Omental fat pad (tissue), 4 donors: Measurements from ENCODE around the gene SCFD2. TPM values are rescaled to one million over a fixed set of nuclear protein-coding genes. Genes with fewer than 3 reads are reported as not detected.

ENCODE experiments used
- ATAC-seq: fragments of 150-250 bp; one replicate; pipeline ENCODE4 v1.9.1; 2016; ENCODE audit warnings: mild to moderate bottlenecking, moderate library complexity; ENCODE audit not compliant: low FRiP score
- DNase-seq: peaks from one replicate; pipeline ENCODE4 v3.0.0-alpha.2; 2019; ENCODE audit warnings: low spot score
- total RNA-seq, 4 donors: library from RNA; depleted of rRNA; stranded (reverse); fragments of >200 nt; gene quantifications; one replicate each; pipeline ENCODE4 v1.1.0, GENCODE V29; 2016
- TF ChIP-seq, protein P1 (sequence below), 3 donors: fragments of 450-650 bp; IDR thresholded peaks; one replicate each; pipeline ENCODE4 v1.5.1; 2016 to 2017; ENCODE audit warnings: antibody characterized with exemption in 3 of 3, mild to moderate bottlenecking in 3 of 3, moderate library complexity in 2 of 3

Gene SCFD2
- total RNA-seq, 4 donors from 2014 or later, result 26.4 to 65.6 (median 28.4) TPM

DNA sequence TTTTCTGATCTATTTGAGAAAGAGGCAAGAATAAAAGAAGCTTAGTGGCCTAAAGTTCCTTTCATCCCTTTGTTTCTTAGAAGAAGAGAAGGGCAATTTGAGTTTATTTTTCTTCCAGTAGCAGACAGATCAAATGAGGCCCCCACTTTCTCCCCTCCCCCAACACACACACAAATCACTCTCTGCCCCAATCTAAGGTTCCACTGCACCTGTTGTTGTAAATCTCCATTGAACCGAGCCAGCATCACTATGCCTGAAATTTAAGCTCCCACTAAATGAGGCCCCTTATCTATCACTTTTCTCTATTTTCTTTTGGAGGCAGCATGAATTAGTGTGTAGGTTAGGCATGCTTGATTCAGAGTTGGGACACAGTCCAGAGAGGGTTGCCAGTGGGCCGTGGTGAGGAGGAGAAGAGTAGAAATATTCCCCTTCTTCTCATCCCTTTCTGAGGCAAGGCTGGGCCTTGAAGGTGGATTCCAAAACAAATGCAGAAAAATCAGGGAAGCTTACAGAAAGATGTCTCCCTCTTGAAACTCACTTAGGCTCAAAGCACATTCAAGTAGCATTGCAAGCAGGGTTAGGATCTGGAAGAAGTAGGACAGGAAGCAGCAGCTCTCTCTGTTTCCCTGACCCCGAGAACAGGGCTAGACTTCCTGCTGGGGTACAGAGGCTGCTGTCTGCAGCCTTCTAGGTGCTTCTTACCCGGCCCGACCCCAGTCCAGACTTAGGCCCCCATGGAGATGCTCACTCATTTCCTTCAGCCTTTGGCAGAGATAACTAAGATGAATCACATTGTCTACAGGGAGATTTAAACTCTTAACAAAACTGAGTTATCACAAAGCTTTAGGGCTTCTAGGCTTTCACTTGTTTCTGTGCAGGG lies 433.0 kb downstream of the SCFD2 start:
- DNase-seq (no peak), ATAC-seq (no peak)
- TF ChIP-seq, protein P1, sequence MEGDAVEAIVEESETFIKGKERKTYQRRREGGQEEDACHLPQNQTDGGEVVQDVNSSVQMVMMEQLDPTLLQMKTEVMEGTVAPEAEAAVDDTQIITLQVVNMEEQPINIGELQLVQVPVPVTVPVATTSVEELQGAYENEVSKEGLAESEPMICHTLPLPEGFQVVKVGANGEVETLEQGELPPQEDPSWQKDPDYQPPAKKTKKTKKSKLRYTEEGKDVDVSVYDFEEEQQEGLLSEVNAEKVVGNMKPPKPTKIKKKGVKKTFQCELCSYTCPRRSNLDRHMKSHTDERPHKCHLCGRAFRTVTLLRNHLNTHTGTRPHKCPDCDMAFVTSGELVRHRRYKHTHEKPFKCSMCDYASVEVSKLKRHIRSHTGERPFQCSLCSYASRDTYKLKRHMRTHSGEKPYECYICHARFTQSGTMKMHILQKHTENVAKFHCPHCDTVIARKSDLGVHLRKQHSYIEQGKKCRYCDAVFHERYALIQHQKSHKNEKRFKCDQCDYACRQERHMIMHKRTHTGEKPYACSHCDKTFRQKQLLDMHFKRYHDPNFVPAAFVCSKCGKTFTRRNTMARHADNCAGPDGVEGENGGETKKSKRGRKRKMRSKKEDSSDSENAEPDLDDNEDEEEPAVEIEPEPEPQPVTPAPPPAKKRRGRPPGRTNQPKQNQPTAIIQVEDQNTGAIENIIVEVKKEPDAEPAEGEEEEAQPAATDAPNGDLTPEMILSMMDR (IDR thresholded peaks at IDR 0.05), result no peak

DNA sequence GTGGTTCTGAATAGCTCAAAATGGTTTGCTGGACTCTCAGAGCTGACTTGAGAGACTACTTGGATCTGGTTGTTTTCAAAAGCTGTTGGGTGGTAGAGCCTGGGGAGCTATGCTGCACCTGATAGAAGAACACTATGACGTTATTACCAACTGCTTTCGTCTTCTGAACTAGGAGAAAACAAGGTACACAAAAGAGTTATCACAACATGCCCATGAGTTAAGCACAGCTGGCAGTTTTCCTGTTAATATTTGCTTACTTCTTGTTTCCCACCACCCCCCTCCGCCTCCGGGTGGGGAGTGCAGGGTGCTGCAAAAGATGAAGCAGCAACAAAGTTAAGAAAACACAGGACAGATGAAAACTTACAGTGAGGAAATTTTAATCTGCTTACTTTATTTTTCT lies 434.6 kb downstream of the SCFD2 start:
- ATAC-seq (no peak), DNase-seq (no peak)
- TF ChIP-seq, protein P1 (IDR thresholded peaks at IDR 0.05), result no peak

DNA sequence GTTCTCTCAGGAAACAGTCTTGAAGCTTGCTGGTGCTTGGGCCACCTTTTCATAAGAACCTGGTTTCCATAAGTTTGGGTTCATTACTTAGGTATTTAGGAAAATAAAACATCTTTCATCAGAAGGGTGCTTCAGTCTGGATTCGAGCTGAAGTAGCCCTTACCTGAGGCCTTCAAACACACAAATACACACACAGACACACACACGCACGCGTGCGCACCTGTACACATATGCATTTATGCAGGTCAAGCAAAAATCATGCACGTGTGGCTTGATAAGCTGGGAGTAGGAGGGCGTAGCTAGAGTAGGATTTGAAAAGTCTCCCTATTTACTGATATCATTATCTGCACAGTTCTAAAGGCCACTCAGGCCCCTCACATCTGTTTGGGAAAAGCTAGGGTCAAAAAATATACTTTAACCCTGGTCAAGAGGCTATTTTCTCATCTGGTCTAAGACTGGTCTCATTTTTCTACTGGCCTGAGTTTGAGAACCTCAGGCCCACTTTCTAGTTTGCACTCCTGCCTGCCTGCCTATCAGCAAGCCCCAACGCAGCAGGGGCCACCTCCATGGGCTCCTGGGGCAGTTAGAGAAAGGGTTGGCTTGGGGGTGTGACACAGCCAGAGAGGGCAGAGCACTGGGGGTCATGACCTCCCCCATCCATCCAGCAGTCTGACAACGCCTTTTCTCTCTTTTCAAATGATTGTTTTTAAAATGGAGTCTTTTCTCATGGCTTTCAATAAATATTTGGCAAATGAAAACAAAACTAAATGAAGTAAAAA lies 439.5 kb downstream of the SCFD2 start:
- TF ChIP-seq, protein P1 (IDR thresholded peaks at IDR 0.05), result no peak
- DNase-seq (no peak), ATAC-seq (no peak)

DNA sequence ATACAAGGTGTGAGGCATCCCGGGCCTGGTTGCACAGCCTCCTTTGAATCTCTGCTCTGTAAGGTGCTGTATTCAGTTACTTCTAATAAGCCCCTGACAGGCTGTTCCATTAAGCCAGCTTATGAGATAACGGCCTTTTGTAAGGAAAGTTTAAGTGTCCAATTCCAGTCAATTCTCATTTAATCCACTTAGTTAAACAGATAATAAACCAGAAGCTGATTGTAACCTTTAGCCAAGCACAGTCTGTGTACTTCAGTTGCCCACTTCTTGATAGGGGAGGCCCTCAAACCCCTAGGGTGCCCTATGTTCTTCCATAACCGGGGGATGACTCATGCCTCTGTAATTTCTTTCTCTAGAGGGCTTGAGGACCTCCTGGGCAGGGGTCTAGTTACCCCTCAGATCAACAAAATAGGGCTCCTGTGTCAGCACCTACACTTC lies 440.3 kb downstream of the SCFD2 start:
- TF ChIP-seq, protein P1 (IDR thresholded peaks at IDR 0.05), result no peak
- DNase-seq (no peak), ATAC-seq (no peak)

DNA sequence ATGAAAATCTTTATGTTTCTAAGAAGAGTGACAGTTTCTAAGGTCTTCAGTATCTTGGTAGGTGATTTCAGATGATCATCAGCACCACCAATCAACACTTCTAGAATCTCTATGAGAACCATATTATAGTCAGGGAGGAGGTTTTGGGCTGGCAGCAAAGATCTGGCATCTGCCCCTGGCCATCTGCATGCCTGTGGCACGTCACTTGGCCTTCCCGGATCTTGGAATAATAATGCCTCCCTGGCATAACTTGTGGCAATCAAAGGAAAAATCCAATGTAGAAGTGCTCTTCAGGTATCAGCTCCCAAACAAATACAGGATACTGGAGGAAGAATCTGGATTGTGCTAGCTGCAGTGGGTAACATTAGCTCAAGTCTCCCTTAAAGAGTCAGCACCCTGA lies 446.4 kb downstream of the SCFD2 start:
- TF ChIP-seq, protein P1 (IDR thresholded peaks at IDR 0.05), result no peak
- ATAC-seq (no peak), DNase-seq (no peak)

DNA sequence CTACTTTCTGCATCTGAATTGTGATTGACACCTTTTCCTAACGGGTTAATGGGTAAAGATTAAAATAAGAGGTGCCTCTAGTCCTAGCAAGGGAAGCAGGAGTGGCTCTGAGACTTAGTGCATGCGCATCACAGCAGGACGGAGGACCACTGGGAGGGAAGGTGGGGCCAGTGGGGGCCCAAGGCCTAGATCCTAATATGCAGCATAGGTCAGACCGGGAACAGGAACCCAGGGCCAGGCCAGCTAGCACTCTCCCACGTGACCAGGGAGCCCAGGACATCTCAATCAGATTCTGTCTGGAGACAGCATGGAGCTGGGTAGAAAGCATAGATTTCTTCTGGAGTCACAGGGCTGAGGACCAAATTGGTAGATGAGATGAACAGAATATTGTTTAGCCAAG lies 448.0 kb downstream of the SCFD2 start:
- TF ChIP-seq, protein P1 (IDR thresholded peaks at IDR 0.05), result no peak
- ATAC-seq (no peak), DNase-seq (no peak)
